HEK293 (cell line): ENCODE data around the gene KRT8.

Source experiments
- CTCF ChIA-PET: fragments of 350-600 bp; formaldehyde crosslinking; extraction: SDS; loops from one replicate; lab custom pipeline; 2021; ENCODE audit warnings: antibody characterized with exemption; lab: Yijun Ruan, JAX
- POLR2A ChIA-PET: fragments of 300-600 bp; formaldehyde crosslinking; extraction: SDS; loops from one replicate; lab custom pipeline; 2020; ENCODE audit warnings: antibody characterized with exemption, inconsistent platforms; lab: Yijun Ruan, JAX
- H3K27ac ChIP-seq: fragments of 200-500 bp; sonication (Bioruptor generic); 2 replicates; pipeline ENCODE4 v1.5.1; 2014; ENCODE audit warnings: low read depth, low read length, control low read depth, inconsistent platforms; ENCODE audit errors: extremely low read depth
- H3K36me3 ChIP-seq, 2 experiments: fragments of 200-500 bp in 1 of 2; sonication (Bioruptor generic) in 1 of 2; 1 replicate in 1 of 2; 2 replicates in 1 of 2; pipeline ENCODE4 v1.5.1; 2014 to 2017; ENCODE audit warnings: inconsistent platforms in 2 of 2, low read length in 2 of 2; ENCODE audit not compliant: control insufficient read depth in 2 of 2, insufficient read depth in 1 of 2
- H3K4me1 ChIP-seq: fragments of 200-500 bp; sonication (Bioruptor generic); 2 replicates; pipeline ENCODE4 v1.5.1; 2014; ENCODE audit warnings: mild to moderate bottlenecking, low read length, inconsistent platforms; ENCODE audit not compliant: control insufficient read depth, insufficient read depth
- H3K4me3 ChIP-seq: 2 replicates; pipeline ENCODE4 v1.5.1; 2011; ENCODE audit warnings: low read depth, mild to moderate bottlenecking, control low read depth, low read length, moderate library complexity
- H3K9me3 ChIP-seq: fragments of 200-500 bp; sonication (Bioruptor generic); 2 replicates; pipeline ENCODE4 v1.5.1; 2014; ENCODE audit warnings: low read depth, low read length, inconsistent platforms; ENCODE audit not compliant: control insufficient read depth, insufficient read depth
- INSM2 ChIP-seq: fragments of 450-650 bp; formaldehyde crosslinking; IDR thresholded peaks from 2 replicates; pipeline ENCODE4 v1.5.1; 2016; ENCODE audit warnings: missing biosample characterization, missing genetic modification characterization
- KLF10 ChIP-seq: fragments of 450-650 bp; IDR thresholded peaks from 2 replicates; pipeline ENCODE4 v1.5.1; 2018; ENCODE audit warnings: missing biosample characterization, mild to moderate bottlenecking, missing genetic modification characterization
- PRDM2 ChIP-seq: fragments of 450-650 bp; formaldehyde crosslinking; IDR thresholded peaks from 2 replicates; pipeline ENCODE4 v1.5.1; 2016; ENCODE audit warnings: missing biosample characterization, missing genetic modification characterization, borderline replicate concordance
- ZBTB6 ChIP-seq: fragments of 450-650 bp; formaldehyde crosslinking; IDR thresholded peaks from 2 replicates; pipeline ENCODE4 v1.5.1; 2017; ENCODE audit warnings: missing biosample characterization, missing genetic modification characterization
- ZIC2 ChIP-seq: fragments of 450-650 bp; formaldehyde crosslinking; IDR thresholded peaks from 2 replicates; pipeline ENCODE4 v1.5.1; 2016; ENCODE audit warnings: missing biosample characterization, missing genetic modification characterization
- ZNF121 ChIP-seq: fragments of 450-650 bp; formaldehyde crosslinking; IDR thresholded peaks from 2 replicates; pipeline ENCODE4 v1.5.1; 2016; ENCODE audit warnings: missing biosample characterization, missing genetic modification characterization
- ZNF16 ChIP-seq: fragments of 450-650 bp; formaldehyde crosslinking; IDR thresholded peaks from 2 replicates; pipeline ENCODE4 v1.5.1; 2016; ENCODE audit warnings: low read depth, missing biosample characterization, missing genetic modification characterization
- ZNF175 ChIP-seq: fragments of 450-650 bp; formaldehyde crosslinking; IDR thresholded peaks from 2 replicates; pipeline ENCODE4 v1.5.1; 2016; ENCODE audit warnings: missing biosample characterization, missing genetic modification characterization
- ZNF2 ChIP-seq: fragments of 450-650 bp; formaldehyde crosslinking; IDR thresholded peaks from 2 replicates; pipeline ENCODE4 v1.5.1; 2016; ENCODE audit warnings: missing biosample characterization, missing genetic modification characterization
- ZNF280D ChIP-seq: fragments of 450-650 bp; formaldehyde crosslinking; IDR thresholded peaks from 2 replicates; pipeline ENCODE4 v1.5.1; 2016; ENCODE audit warnings: missing biosample characterization, missing genetic modification characterization
- ZNF341 ChIP-seq: fragments of 450-650 bp; formaldehyde crosslinking; IDR thresholded peaks from 2 replicates; pipeline ENCODE4; 2016; ENCODE audit warnings: low read depth, missing biosample characterization, missing genetic modification characterization
- ZNF529 ChIP-seq: fragments of 450-650 bp; formaldehyde crosslinking; IDR thresholded peaks from 2 replicates; pipeline ENCODE4 v1.5.1; 2017; ENCODE audit warnings: missing genetic modification characterization, missing biosample characterization; ENCODE audit not compliant: insufficient replicate concordance
- ZNF548 ChIP-seq: fragments of 450-650 bp; formaldehyde crosslinking; IDR thresholded peaks from 2 replicates; pipeline ENCODE4 v1.5.1; 2016; ENCODE audit warnings: missing biosample characterization, missing genetic modification characterization
- ZNF555 ChIP-seq: fragments of 450-650 bp; formaldehyde crosslinking; conservative IDR thresholded peaks from 2 replicates; pipeline ENCODE4 v1.5.1; 2017; ENCODE audit warnings: missing biosample characterization, mild to moderate bottlenecking, missing genetic modification characterization, inconsistent platforms
- ZNF658 ChIP-seq: fragments of 450-650 bp; formaldehyde crosslinking; IDR thresholded peaks from 2 replicates; pipeline ENCODE4; 2016; ENCODE audit warnings: missing biosample characterization, missing genetic modification characterization
- ZNF692 ChIP-seq: fragments of 450-650 bp; formaldehyde crosslinking; IDR thresholded peaks from 2 replicates; pipeline ENCODE4 v1.5.1; 2016; ENCODE audit warnings: missing biosample characterization, missing genetic modification characterization
- ZNF707 ChIP-seq: fragments of 450-650 bp; formaldehyde crosslinking; IDR thresholded peaks from 2 replicates; pipeline ENCODE4 v1.5.1; 2016; ENCODE audit warnings: missing biosample characterization, missing genetic modification characterization
- ZNF777 ChIP-seq: fragments of 450-650 bp; formaldehyde crosslinking; IDR thresholded peaks from 2 replicates; pipeline ENCODE4 v1.5.1; 2017; ENCODE audit warnings: missing biosample characterization, missing genetic modification characterization, borderline replicate concordance
- ZNF837 ChIP-seq: fragments of 450-650 bp; formaldehyde crosslinking; IDR thresholded peaks from 2 replicates; pipeline ENCODE4 v1.5.1; 2016; ENCODE audit warnings: missing biosample characterization, missing genetic modification characterization
- ZSCAN18 ChIP-seq: fragments of 450-650 bp; formaldehyde crosslinking; IDR thresholded peaks from 2 replicates; pipeline ENCODE4 v1.5.1; 2016; ENCODE audit warnings: missing biosample characterization, missing genetic modification characterization

Gene KRT8

GRCh38 chr12:52891044-52891443, 13.8 kb downstream of the KRT8 start:
- Histone ChIP-seq H3K4me1 (peaks cover 12% of the 10 kb centered on the region), H3K36me3 (peaks cover 0 to 2% of the 10 kb centered on the region in 2 experiments; a peak in 1 of 3 replicates), H3K27ac (no peak overlapping the region), H3K9me3 (no peaks in the 10 kb centered on the region), H3K4me3 (no peak overlapping the region)
- CTCF ChIA-PET, result interaction anchor here (1.3 to 20.1 kb wide), 2 partner anchors 13 to 89 kb away, joined by 4 to 316 read pairs; no protein-coding TSS in a partner anchor
- POLR2A ChIA-PET, result interaction anchor here (0.8 kb wide), 1 partner anchor 14 kb away, joined by 4 read pairs; the partner anchor contains the start of gene KRT8
- TF ChIP-seq ZNF837, result no peak
- TF ChIP-seq ZNF529 (tag by site-specific recombination), result no peak
- TF ChIP-seq ZNF341 (tag by site-specific recombination), result no peak
- TF ChIP-seq ZNF548 (tag by site-specific recombination), result no peak

GRCh38 chr12:52890417-52890816, 14.5 kb downstream of the KRT8 start:
- H3K36me3 ChIP-seq, result no peaks in the 10 kb centered on the region
- H3K9me3 ChIP-seq, result no peaks in the 10 kb centered on the region
- CTCF ChIA-PET, result interaction anchor here (0.6 to 3.8 kb wide), 5 partner anchors 10 to 92 kb away, joined by 3 to 60 read pairs (median 4); partner anchors contain the start of gene KRT8
- H3K4me1 ChIP-seq, result peaks cover 5% of the 10 kb centered on the region
- POLR2A ChIA-PET, result interaction anchor here (2.9 kb wide), 1 partner anchor 14 kb away, joined by 15 read pairs; the partner anchor contains the start of gene KRT8
- H3K4me3 ChIP-seq, result no peak overlapping the region
- no peak overlapping the region for H3K27ac ChIP-seq
- TF ChIP-seq ZNF555 (tag by site-specific recombination), result no peak
- no peak for TF ChIP-seq ZSCAN18 (tag by site-specific recombination)
- TF ChIP-seq ZNF707, result no peak
- no peak for TF ChIP-seq INSM2 (tag by site-specific recombination)
- TF ChIP-seq KLF10 (tag by site-specific recombination), result no peak
- no peak for TF ChIP-seq ZNF692
- TF ChIP-seq ZNF2 (tag by site-specific recombination), result no peak
- TF ChIP-seq ZNF658 (tag by site-specific recombination), result no peak
- TF ChIP-seq ZNF280D, result no peak
- TF ChIP-seq PRDM2 (tag by site-specific recombination), result no peak
- TF ChIP-seq ZBTB6 (tag by site-specific recombination), result no peak
- TF ChIP-seq ZNF16 (tag by site-specific recombination), result no peak
- TF ChIP-seq ZNF121 (tag by site-specific recombination), result no peak
- no peak for TF ChIP-seq ZIC2
- TF ChIP-seq ZNF175, result no peak
- no peak for TF ChIP-seq ZNF777 (tag by site-specific recombination)
